ENCODE results near the gene IFNL2. TPM values are rescaled to one million over a fixed set of nuclear protein-coding genes. Genes with fewer than 3 reads are reported as not detected.

The IFNL2 gene
- total and polyA plus RNA-seq, 9 of the 15 experiments (the other 6 are each of a cell fraction or from before 2014, with no cell fraction given) = not detected

DNA sequence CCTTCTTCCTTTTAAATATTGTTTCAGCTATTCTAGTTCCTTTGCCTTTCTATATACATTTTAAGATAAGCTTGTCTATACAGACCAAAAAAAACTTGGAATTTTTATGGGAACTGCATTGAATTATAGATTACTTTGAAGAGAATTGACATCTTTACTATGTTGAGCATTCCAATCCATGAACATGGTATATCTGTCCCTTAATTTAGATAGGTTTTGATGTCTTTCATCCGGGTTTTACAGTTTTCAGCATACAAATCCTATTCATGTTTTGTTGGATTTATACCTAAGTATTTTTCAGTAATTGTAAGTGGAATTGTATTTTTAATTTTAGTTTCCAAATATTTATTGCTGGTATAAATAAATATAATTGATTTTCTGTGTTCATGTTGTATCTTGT lies 15.8 kb downstream of the IFNL2 start:
- Histone ChIP-seq H3K27me3 (ENCODE audit: control insufficient read depth in 2 of 2, insufficient read depth in 2 of 2, low read length in 2 of 2) (0 out of 5 replicates have a peak, but pooled peaks cover 0 to 3% of the 10 kb centered on the region in 2 experiments), H3K9me3 (replicated peaks; ENCODE audit: control insufficient read depth, insufficient read depth, low read depth, low read length) (no peaks in the 10 kb centered on the region; the same call in 1 of the 2 replicates), H3K9ac (ENCODE audit: insufficient read depth in 1 of 2, low read depth in 2 of 2, low read length in 2 of 2) (no peak overlapping the region), H3K4me1 (replicated peaks in 1 of 2; ENCODE audit: control insufficient read depth in 2 of 2, insufficient read depth in 2 of 2, low read length in 2 of 2) (no peaks in the 10 kb centered on the region), H3K4me3 (no peak overlapping the region), H3K27ac (ENCODE audit: extremely low read depth, low read depth, low read length) (no peak overlapping the region), H3K9me1 (ENCODE audit: control insufficient read depth, insufficient read depth, low read length) (no peaks in the 10 kb centered on the region), H2AFZ (ENCODE audit: low read depth, low read length) (no peak overlapping the region), H4K20me1 (replicated peaks; ENCODE audit: control insufficient read depth, insufficient read depth, low read length) (no peaks in the 10 kb centered on the region), H3K79me2 (ENCODE audit: control insufficient read depth, insufficient read depth, low read length) (no peaks in the 10 kb centered on the region), H3K36me3 (ENCODE audit: control insufficient read depth, insufficient read depth, low read length) (no peaks in the 10 kb centered on the region), H3K4me2 (ENCODE audit: insufficient read depth, low read length) (no peak overlapping the region)
- CTCF ChIA-PET (ENCODE audit: low intra/inter-chr PET ratio) = interaction anchor here (0.6 kb wide), 1 partner anchor 244 kb away, joined by 9 read pairs; no protein-coding TSS in a partner anchor
- WGBS (ENCODE audit: insufficient coverage, low coverage, missing lambda C conversion rate) = 16% methylated on average over 1 of the region's 1 CpG
- DNase-seq (ENCODE audit: extremely low read depth in 1 of 4, low spot score in 3 of 4) (no peak), ATAC-seq (no peak), FAIRE-seq (no peak)
- no TSS peak for BruUV-seq (replicated peaks)
- POLR2A ChIA-PET = no interaction called here
- in situ Hi-C loops (cut with MboI) = no loop called here
- TF ChIP-seq PHTF2 (CRISPR knock-in tag; IDR thresholded peaks at IDR 0.05) (no peak), SRSF7 (optimal IDR thresholded peaks at IDR 0.05; ENCODE audit: low read depth, low read length) (no peak), NR2C2 (CRISPR knock-in tag; IDR thresholded peaks at IDR 0.05) (no peak), NR2C2 (tag; IDR thresholded peaks at IDR 0.05) (no peak), HDAC8 (tag; IDR thresholded peaks at IDR 0.05) (no peak), ZNF778 (CRISPR knock-in tag; IDR thresholded peaks at IDR 0.05) (no peak), MTA1 (IDR thresholded peaks at IDR 0.05; ENCODE audit: borderline replicate concordance) (no peak), ZBED1 (IDR thresholded peaks at IDR 0.05) (no peak), EP400 (IDR thresholded peaks at IDR 0.05) (no peak), ZNF184 (CRISPR knock-in tag; IDR thresholded peaks at IDR 0.05) (no peak), ARNT (IDR thresholded peaks at IDR 0.05) (no peak), TRIM24 (IDR thresholded peaks at IDR 0.05) (no peak), TFAM (CRISPR knock-in tag; conservative IDR thresholded peaks at IDR 0.05) (no peak)
- TF ChIP-seq, protein P1, sequence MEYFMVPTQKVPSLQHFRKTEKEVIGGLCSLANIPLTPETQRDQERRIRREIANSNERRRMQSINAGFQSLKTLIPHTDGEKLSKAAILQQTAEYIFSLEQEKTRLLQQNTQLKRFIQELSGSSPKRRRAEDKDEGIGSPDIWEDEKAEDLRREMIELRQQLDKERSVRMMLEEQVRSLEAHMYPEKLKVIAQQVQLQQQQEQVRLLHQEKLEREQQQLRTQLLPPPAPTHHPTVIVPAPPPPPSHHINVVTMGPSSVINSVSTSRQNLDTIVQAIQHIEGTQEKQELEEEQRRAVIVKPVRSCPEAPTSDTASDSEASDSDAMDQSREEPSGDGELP (CRISPR knock-in tag; IDR thresholded peaks at IDR 0.05; ENCODE audit: borderline replicate concordance) = no peak
- TF ChIP-seq, protein P2, sequence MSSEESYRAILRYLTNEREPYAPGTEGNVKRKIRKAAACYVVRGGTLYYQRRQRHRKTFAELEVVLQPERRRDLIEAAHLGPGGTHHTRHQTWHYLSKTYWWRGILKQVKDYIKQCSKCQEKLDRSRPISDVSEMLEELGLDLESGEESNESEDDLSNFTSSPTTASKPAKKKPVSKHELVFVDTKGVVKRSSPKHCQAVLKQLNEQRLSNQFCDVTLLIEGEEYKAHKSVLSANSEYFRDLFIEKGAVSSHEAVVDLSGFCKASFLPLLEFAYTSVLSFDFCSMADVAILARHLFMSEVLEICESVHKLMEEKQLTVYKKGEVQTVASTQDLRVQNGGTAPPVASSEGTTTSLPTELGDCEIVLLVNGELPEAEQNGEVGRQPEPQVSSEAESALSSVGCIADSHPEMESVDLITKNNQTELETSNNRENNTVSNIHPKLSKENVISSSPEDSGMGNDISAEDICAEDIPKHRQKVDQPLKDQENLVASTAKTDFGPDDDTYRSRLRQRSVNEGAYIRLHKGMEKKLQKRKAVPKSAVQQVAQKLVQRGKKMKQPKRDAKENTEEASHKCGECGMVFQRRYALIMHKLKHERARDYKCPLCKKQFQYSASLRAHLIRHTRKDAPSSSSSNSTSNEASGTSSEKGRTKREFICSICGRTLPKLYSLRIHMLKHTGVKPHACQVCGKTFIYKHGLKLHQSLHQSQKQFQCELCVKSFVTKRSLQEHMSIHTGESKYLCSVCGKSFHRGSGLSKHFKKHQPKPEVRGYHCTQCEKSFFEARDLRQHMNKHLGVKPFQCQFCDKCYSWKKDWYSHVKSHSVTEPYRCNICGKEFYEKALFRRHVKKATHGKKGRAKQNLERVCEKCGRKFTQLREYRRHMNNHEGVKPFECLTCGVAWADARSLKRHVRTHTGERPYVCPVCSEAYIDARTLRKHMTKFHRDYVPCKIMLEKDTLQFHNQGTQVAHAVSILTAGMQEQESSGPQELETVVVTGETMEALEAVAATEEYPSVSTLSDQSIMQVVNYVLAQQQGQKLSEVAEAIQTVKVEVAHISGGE (CRISPR knock-in tag; IDR thresholded peaks at IDR 0.05) = no peak
- TF ChIP-seq, protein P3, sequence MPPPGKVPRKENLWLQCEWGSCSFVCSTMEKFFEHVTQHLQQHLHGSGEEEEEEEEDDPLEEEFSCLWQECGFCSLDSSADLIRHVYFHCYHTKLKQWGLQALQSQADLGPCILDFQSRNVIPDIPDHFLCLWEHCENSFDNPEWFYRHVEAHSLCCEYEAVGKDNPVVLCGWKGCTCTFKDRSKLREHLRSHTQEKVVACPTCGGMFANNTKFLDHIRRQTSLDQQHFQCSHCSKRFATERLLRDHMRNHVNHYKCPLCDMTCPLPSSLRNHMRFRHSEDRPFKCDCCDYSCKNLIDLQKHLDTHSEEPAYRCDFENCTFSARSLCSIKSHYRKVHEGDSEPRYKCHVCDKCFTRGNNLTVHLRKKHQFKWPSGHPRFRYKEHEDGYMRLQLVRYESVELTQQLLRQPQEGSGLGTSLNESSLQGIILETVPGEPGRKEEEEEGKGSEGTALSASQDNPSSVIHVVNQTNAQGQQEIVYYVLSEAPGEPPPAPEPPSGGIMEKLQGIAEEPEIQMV (tag; conservative IDR thresholded peaks at IDR 0.05; ENCODE audit: low read depth) = no peak
- intact Hi-C loops (cut with micrococcal nuclease) = no loop called here

Data from K562 (cell line).